Breast epithelium (tissue), 4 donors: ENCODE measurements around the gene CEP85L. TPM values are rescaled to one million over a fixed set of nuclear protein-coding genes. Genes with fewer than 3 reads are reported as not detected.

ENCODE experiments used
- DNase-seq, 2 donors: peaks; one replicate each; pipeline ENCODE4 v3.0.0-alpha.2; 2019; ENCODE audit warnings: low spot score in 2 of 2
- H3K27ac ChIP-seq, 2 donors: fragments of 200-600 bp; sonication (generic) in 1 of 2; one replicate each; pipeline ENCODE4 v1.5.1; 2016 to 2019; ENCODE audit warnings: mild to moderate bottlenecking in 1 of 2
- H3K27me3 ChIP-seq, 2 donors: fragments of 200-600 bp; sonication (generic) in 1 of 2; one replicate each; pipeline versions ENCODE4 v1.5.1 to v1.6.0; 2017 to 2019; ENCODE audit warnings: control low read depth in 1 of 2, mild to moderate bottlenecking in 1 of 2
- H3K36me3 ChIP-seq: fragments of 200-600 bp; one replicate; pipeline ENCODE4 v1.5.1; 2019
- H3K4me1 ChIP-seq, 2 donors: fragments of 200-600 bp; sonication (generic); one replicate each; pipeline ENCODE4 v1.5.1; 2016 to 2019; ENCODE audit warnings: control low read depth in 1 of 2
- H3K4me3 ChIP-seq, 3 donors: fragments of 200-600 bp; sonication (generic); 1 replicate in 2 of 3; 2 replicates in 1 of 3; pipeline ENCODE4 v1.5.1; 2016 to 2019; ENCODE audit warnings: mild to moderate bottlenecking in 3 of 3, moderate library complexity in 2 of 3
- H3K9me3 ChIP-seq, 2 donors: fragments of 200-600 bp; sonication (generic) in 1 of 2; one replicate each; pipeline ENCODE4 v1.5.1; 2016 to 2019; ENCODE audit warnings: control low read depth in 1 of 2
- POLR2A ChIP-seq: fragments of 450-650 bp; IDR thresholded peaks from one replicate; pipeline ENCODE4 v1.6.1; 2016; ENCODE audit warnings: antibody characterized with exemption, mild to moderate bottlenecking, moderate library complexity
- POLR2AphosphoS5 ChIP-seq, 3 donors: sonication (generic); formaldehyde crosslinking; IDR thresholded peaks; one replicate each; pipeline ENCODE4 v1.6.1; 2017; ENCODE audit warnings: antibody characterized with exemption in 3 of 3
- intact Hi-C: fragments of 100-400 bp; cut with DNase I; formaldehyde crosslinking; loops from one replicate; pipeline ENCODE4 v1.15.1; 2023; ENCODE audit warnings: low total_unique reads
- total RNA-seq, 3 donors: library from RNA; depleted of rRNA; stranded (reverse); fragments of >200 nt; gene quantifications; one replicate each; pipeline ENCODE4 v1.1.0, GENCODE V29; 2016
- TF ChIP-seq, protein P1 (sequence below), 3 donors: fragments of 450-650 bp; IDR thresholded peaks; one replicate each; pipeline ENCODE4 v1.5.1; 2016 to 2017; ENCODE audit warnings: antibody characterized with exemption in 3 of 3, mild to moderate bottlenecking in 3 of 3, moderate library complexity in 3 of 3

The CEP85L gene
- total RNA-seq, 3 donors from 2014 or later, result 12.7 to 17.3 (median 15.7) TPM

DNA sequence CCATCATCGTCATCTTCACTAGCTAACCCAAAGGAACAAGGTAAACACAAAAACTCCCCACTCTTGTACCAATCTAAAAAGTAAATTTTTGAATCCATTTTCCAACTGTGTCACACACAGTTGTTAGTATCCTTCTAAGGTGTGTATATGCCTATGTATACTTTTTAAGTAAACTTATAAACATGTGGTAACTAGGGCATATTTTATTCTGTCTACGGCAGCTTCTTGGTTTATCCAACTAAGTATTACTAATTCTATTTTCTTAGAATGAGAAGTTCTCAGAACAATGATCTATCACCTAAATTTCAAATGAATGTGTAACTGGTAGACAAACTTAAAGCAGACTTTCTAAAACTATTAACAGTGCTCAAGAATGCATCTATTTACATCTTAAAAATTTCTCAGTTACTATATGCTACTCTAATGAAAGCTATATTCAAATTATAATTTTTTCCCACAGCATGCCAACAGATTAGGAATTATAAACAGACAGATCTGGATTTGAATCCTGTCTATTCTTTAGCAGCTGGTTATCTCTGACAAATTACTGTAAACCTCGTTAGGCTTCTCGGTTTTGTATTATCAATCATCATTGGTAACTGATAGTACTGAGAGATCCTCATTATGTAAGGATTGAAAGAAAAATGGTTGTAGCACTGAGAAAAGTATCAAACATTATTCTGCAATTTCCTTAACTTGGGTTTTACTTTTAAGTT is 105.1 kb downstream of the CEP85L start:
- H3K4me3 ChIP-seq, result no peak overlapping the region
- no peaks in the 10 kb centered on the region for H3K9me3 ChIP-seq
- H3K27me3 ChIP-seq, result no peaks in the 10 kb centered on the region
- DNase-seq, result no peak
- TF ChIP-seq POLR2AphosphoS5 (IDR thresholded peaks at IDR 0.05), result no peak
- TF ChIP-seq, protein P1, sequence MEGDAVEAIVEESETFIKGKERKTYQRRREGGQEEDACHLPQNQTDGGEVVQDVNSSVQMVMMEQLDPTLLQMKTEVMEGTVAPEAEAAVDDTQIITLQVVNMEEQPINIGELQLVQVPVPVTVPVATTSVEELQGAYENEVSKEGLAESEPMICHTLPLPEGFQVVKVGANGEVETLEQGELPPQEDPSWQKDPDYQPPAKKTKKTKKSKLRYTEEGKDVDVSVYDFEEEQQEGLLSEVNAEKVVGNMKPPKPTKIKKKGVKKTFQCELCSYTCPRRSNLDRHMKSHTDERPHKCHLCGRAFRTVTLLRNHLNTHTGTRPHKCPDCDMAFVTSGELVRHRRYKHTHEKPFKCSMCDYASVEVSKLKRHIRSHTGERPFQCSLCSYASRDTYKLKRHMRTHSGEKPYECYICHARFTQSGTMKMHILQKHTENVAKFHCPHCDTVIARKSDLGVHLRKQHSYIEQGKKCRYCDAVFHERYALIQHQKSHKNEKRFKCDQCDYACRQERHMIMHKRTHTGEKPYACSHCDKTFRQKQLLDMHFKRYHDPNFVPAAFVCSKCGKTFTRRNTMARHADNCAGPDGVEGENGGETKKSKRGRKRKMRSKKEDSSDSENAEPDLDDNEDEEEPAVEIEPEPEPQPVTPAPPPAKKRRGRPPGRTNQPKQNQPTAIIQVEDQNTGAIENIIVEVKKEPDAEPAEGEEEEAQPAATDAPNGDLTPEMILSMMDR (IDR thresholded peaks at IDR 0.05), result no peak
- TF ChIP-seq POLR2A, result no peak
- H3K4me1 ChIP-seq, result no peaks in the 10 kb centered on the region
- no peak overlapping the region for H3K27ac ChIP-seq
- intact Hi-C loops, result no loop called here
- H3K36me3 ChIP-seq, result no peaks in the 10 kb centered on the region

DNA sequence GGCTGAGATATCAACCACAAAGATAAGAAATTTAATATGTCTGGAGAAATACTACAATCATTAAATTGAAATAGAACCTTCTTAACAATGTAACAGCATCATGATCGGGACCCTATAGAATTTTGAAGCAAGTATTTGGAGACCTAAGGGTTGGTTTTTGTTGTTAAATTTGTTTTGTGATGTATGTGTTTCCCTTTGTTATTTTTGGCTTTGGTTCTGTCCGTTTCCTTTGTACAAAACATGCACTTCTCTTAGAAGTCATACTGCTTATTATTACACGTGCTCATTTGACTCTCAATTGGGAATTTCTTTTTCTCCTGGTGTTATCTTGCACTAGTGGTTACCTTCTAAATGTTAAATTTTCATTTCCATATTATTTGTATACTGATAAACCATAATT is 107.3 kb downstream of the CEP85L start:
- Histone ChIP-seq H3K36me3 (no peaks in the 10 kb centered on the region), H3K4me3 (no peak overlapping the region), H3K27ac (no peak overlapping the region), H3K4me1 (no peaks in the 10 kb centered on the region), H3K27me3 (no peaks in the 10 kb centered on the region), H3K9me3 (no peaks in the 10 kb centered on the region)
- intact Hi-C loops, result no loop called here
- TF ChIP-seq POLR2A (no peak), POLR2AphosphoS5 (IDR thresholded peaks at IDR 0.05) (no peak)
- TF ChIP-seq, protein P1 (IDR thresholded peaks at IDR 0.05), result no peak
- no peak for DNase-seq

DNA sequence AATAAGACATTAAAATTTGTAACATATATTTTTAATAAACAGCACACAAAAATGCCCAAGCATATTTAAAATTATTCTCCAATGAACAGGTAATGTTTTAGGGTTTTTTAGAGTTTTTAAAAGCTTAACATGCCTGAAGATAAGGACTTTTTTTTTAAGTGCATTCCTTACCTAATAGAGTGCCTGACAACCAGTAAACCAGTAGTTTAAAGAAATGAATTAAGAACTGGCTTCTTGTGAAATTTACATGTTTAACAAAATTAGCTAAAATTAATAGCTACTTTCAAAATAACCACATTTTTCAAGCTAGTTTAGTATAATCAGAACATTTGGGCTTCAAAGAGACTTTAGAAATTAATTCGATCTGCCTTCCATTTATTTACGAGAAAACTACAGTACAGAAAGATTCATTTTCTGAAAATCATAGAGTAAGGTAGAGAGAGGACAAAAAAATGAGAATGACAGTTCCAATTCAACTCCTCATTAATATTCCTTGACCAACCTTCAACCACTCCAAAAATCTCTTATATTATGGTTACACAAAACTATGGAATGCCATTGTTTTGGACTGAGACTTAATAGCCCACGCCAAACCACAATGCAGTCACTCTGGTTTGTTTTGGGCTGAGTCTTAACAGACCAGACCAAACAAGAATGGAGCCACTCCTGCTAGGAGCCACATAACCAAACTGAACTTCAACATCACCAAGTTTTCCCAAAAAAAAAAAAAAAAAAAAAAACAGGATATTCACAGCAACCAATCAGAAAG is 109.0 kb downstream of the CEP85L start:
- no peak for DNase-seq
- intact Hi-C loops, result no loop called here
- H3K4me3 ChIP-seq, result no peak overlapping the region
- TF ChIP-seq POLR2AphosphoS5 (IDR thresholded peaks at IDR 0.05) (no peak), POLR2A (no peak)
- TF ChIP-seq, protein P1 (IDR thresholded peaks at IDR 0.05), result no peak
- no peaks in the 10 kb centered on the region for H3K4me1 ChIP-seq
- no peak overlapping the region for H3K27ac ChIP-seq
- no peaks in the 10 kb centered on the region for H3K9me3 ChIP-seq
- H3K36me3 ChIP-seq, result no peaks in the 10 kb centered on the region
- no peaks in the 10 kb centered on the region for H3K27me3 ChIP-seq

DNA sequence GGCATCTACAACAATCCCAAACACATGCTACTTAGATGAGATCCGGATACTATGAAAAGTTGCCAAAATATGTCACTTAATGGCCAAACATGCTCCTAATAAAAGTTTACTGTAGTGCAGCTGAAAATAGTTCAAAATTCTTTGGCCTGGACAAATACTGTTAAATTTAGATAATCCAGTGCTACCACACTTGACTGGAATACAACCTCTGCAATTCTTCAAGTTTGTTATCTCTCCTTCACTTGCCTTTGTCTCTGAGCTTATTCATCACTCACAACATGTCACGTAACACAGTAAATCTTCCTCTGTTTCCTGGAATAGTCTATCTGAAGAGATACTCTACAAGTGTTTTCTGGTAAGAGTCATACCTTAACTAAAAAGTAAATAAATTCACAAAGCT is 113.8 kb downstream of the CEP85L start:
- Histone ChIP-seq H3K27me3 (no peaks in the 10 kb centered on the region), H3K36me3 (no peaks in the 10 kb centered on the region), H3K4me3 (no peak overlapping the region), H3K4me1 (no peaks in the 10 kb centered on the region), H3K9me3 (no peaks in the 10 kb centered on the region), H3K27ac (no peak overlapping the region)
- intact Hi-C loops, result no loop called here
- DNase-seq, result no peak
- TF ChIP-seq, protein P1 (IDR thresholded peaks at IDR 0.05), result no peak
- TF ChIP-seq POLR2A (no peak), POLR2AphosphoS5 (IDR thresholded peaks at IDR 0.05) (no peak)

DNA sequence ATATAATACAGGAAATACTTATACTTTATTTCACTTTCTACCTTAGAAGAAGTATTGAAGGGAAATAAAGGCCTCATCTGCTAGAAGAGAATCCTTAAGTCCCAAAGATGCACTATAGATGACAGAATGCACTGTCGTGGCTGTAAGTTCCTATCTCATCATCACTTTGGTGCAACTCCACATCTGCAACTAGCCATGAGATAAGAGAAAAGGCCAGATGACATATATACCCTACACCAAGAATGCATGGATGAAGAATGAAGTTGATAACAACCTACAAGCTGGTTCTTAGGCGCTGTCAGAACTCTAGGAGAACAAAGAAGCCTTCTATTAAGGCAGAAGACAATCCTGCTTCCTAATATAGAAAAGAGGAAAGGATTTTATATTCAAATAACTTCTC is 114.9 kb downstream of the CEP85L start:
- H3K36me3 ChIP-seq, result no peaks in the 10 kb centered on the region
- DNase-seq, result no peak
- H3K9me3 ChIP-seq, result no peaks in the 10 kb centered on the region
- intact Hi-C loops, result no loop called here
- no peak overlapping the region for H3K4me3 ChIP-seq
- no peaks in the 10 kb centered on the region for H3K27me3 ChIP-seq
- TF ChIP-seq POLR2AphosphoS5 (IDR thresholded peaks at IDR 0.05) (no peak), POLR2A (no peak)
- TF ChIP-seq, protein P1 (IDR thresholded peaks at IDR 0.05), result no peak
- no peaks in the 10 kb centered on the region for H3K4me1 ChIP-seq
- no peak overlapping the region for H3K27ac ChIP-seq
